SK-N-SH treated with all-trans-retinoic acid at 6 μM for 48 hours (cell line): ENCODE data around the gene TUT4.

Experiments used
- ATAC-seq: fragments of 200-7000 bp; cut with Tn5 transposase; 3 replicates; pipeline ENCODE4 v1.9.1; 2020; ENCODE audit warnings: mild to moderate bottlenecking, moderate library complexity
- ARNTL ChIP-seq: fragments of 450-650 bp; formaldehyde crosslinking; IDR thresholded peaks from 2 replicates; pipeline ENCODE4 v1.5.0; 2020; ENCODE audit warnings: low read depth, mild to moderate bottlenecking, moderate library complexity, borderline replicate concordance
- BACH2 ChIP-seq: fragments of 250-450 bp; sonication (Bioruptor Pico); IDR thresholded peaks from 2 replicates; pipeline ENCODE4 v1.9.0; 2021; ENCODE audit warnings: mild to moderate bottlenecking, borderline replicate concordance
- CSDC2 ChIP-seq: fragments of 250-450 bp; sonication (Bioruptor Pico); IDR thresholded peaks from 2 replicates; pipeline ENCODE4 v1.5.0; 2020; ENCODE audit warnings: mild to moderate bottlenecking, moderate library complexity
- ESRRG ChIP-seq: fragments of 250-450 bp; sonication (Bioruptor Pico); IDR thresholded peaks from 2 replicates; pipeline ENCODE4 v1.6.1; 2021; ENCODE audit warnings: mild to moderate bottlenecking
- GLIS3 ChIP-seq: fragments of 250-450 bp; sonication (Bioruptor Pico); IDR thresholded peaks from 2 replicates; pipeline ENCODE4 v1.5.0; 2020; ENCODE audit warnings: mild to moderate bottlenecking, moderate library complexity
- ISL1 ChIP-seq: fragments of 250-450 bp; sonication (Bioruptor Pico); IDR thresholded peaks from 2 replicates; pipeline ENCODE4 v2.1.2; 2022; ENCODE audit warnings: mild to moderate bottlenecking, moderate library complexity
- OSR1 ChIP-seq: fragments of 250-450 bp; sonication (Bioruptor Pico); IDR thresholded peaks from 2 replicates; pipeline ENCODE4 v1.8.0; 2022; ENCODE audit warnings: moderate library complexity, mild to moderate bottlenecking, inconsistent platforms
- PPARA ChIP-seq: fragments of 250-450 bp; sonication (Bioruptor Pico); IDR thresholded peaks from 2 replicates; pipeline ENCODE4 v1.5.0; 2020; ENCODE audit warnings: mild to moderate bottlenecking, borderline replicate concordance
- RARB ChIP-seq: fragments of 250-450 bp; sonication (Bioruptor Pico); IDR thresholded peaks from 2 replicates; pipeline ENCODE4 v1.8.0; 2021; ENCODE audit warnings: mild to moderate bottlenecking, moderate library complexity
- SNAI2 ChIP-seq: fragments of 250-450 bp; sonication (Bioruptor Pico); IDR thresholded peaks from 2 replicates; pipeline ENCODE4 v1.5.0; 2020; ENCODE audit warnings: mild to moderate bottlenecking, moderate library complexity
- TCF4 ChIP-seq: fragments of 250-450 bp; sonication (Bioruptor Pico); IDR thresholded peaks from 2 replicates; pipeline ENCODE4 v1.8.0; 2021; ENCODE audit warnings: mild to moderate bottlenecking, moderate library complexity, borderline replicate concordance
- ZC3H10 ChIP-seq: fragments of 250-450 bp; sonication (Bioruptor Pico); IDR thresholded peaks from 2 replicates; pipeline ENCODE4 v1.5.1; 2021; ENCODE audit warnings: mild to moderate bottlenecking, moderate library complexity
- ZFP3 ChIP-seq: fragments of 250-450 bp; sonication (Bioruptor Pico); IDR thresholded peaks from 2 replicates; pipeline ENCODE4 v1.5.0; 2020; ENCODE audit warnings: mild to moderate bottlenecking, moderate library complexity
- ZFP30 ChIP-seq: fragments of 450-650 bp; formaldehyde crosslinking; IDR thresholded peaks from 2 replicates; pipeline ENCODE4 v1.5.0; 2022; ENCODE audit warnings: mild to moderate bottlenecking, moderate library complexity
- ZNF565 ChIP-seq: fragments of 450-650 bp; formaldehyde crosslinking; conservative IDR thresholded peaks from 2 replicates; pipeline ENCODE4 v1.5.0; 2020; ENCODE audit warnings: low read depth, mild to moderate bottlenecking, moderate library complexity
- ZNF70 ChIP-seq: fragments of 450-650 bp; formaldehyde crosslinking; IDR thresholded peaks from 2 replicates; pipeline ENCODE4 v1.5.0; 2020; ENCODE audit warnings: mild to moderate bottlenecking, moderate library complexity
- ZNF8 ChIP-seq: fragments of 450-650 bp; formaldehyde crosslinking; IDR thresholded peaks from 2 replicates; pipeline ENCODE4 v1.5.0; 2020; ENCODE audit warnings: mild to moderate bottlenecking, moderate library complexity
- TF ChIP-seq, protein P1 (sequence below): fragments of 250-450 bp; sonication (Bioruptor Pico); IDR thresholded peaks from 2 replicates; pipeline ENCODE4 v1.5.1; 2020; ENCODE audit warnings: low read depth, mild to moderate bottlenecking, moderate library complexity
- TF ChIP-seq, protein P2 (sequence below): fragments of 250-450 bp; sonication (Bioruptor Pico); IDR thresholded peaks from 2 replicates; pipeline ENCODE4 v1.5.0; 2020; ENCODE audit warnings: mild to moderate bottlenecking, moderate library complexity
- TF ChIP-seq, protein P3 (sequence below): fragments of 250-450 bp; sonication (Bioruptor Pico); IDR thresholded peaks from 2 replicates; pipeline ENCODE4 v1.8.0; 2021; ENCODE audit warnings: low read depth, mild to moderate bottlenecking, moderate library complexity, borderline replicate concordance
- TF ChIP-seq, protein P4 (sequence below): fragments of 250-450 bp; sonication (Bioruptor Pico); IDR thresholded peaks from 2 replicates; pipeline ENCODE4 v1.5.1; 2021; ENCODE audit warnings: mild to moderate bottlenecking, moderate library complexity

TUT4 gene

DNA sequence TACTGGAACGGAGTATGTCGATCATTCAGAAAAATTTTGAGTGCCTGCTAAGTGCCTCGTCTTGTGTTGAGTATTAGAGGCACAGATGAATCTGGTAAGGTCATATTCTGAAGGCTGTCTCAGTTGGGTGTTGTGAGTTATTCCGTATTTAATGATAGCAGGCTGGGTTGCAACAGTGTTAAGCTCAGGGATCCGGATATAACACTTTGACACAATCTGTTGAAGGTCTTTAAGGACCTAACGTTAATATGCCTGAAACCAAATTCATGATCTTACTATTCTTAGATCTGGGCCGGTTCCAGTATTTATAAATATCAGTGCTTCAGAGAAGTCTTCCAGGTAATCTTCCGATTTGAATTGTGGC, 147.9 kb downstream of the TUT4 start:
- no peak for TF ChIP-seq SNAI2 (CRISPR knock-in tag)
- TF ChIP-seq BACH2 = no peak
- no peak for ATAC-seq

DNA sequence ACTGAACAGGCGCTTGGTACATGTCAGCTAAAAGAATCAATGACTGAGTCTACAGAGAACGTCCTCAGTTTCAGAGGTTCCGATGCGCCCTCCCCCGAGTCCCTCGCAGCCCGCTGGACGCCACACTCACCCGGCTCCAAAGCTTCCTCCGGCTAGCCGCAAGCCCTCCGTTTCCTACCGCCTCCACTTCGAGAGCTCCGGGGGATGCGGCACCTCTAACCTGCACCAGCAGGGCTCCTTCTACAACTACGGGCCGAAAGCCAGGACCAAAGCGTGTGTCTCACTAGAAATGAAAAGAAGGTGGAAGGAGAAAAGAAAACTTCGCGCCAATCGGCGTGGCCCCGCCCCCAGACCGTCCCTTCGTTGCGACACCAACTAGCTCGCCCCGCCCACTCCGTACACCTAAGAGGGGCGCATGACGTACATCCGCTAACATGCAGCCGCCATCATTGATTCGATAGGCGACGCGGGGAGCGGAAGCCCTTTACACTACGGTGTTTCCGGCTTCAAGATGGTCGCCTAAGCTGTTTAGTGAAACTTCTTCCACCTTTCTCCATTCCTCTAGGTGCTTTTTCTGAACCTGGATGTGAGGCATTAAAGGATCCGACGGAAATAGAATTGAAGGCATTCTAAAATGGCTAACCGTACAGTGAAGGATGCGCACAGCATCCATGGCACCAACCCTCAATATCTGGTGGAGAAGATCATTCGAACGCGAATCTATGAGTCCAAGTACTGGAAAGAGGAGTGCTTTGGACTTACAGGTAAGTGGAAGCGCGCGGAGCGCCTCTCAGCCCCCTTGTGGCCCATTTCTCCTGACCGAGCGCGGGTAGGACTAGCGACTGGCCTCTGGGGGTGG, 148.5 kb downstream of the TUT4 start, which contains the start of the genes ORC1 and PRPF38A:
TSS of gene ORC1 (minus strand) at position 308 of the 859 bp plus-strand sequence. CDS start 2,200 bp downstream, outside the sequence.
TSS of gene PRPF38A (plus strand) at position 487 of the 859 bp plus-strand sequence. CDS start at position 635, 148 bp downstream.
- peak; percentile 95 for ATAC-seq
- TF ChIP-seq, protein P1, sequence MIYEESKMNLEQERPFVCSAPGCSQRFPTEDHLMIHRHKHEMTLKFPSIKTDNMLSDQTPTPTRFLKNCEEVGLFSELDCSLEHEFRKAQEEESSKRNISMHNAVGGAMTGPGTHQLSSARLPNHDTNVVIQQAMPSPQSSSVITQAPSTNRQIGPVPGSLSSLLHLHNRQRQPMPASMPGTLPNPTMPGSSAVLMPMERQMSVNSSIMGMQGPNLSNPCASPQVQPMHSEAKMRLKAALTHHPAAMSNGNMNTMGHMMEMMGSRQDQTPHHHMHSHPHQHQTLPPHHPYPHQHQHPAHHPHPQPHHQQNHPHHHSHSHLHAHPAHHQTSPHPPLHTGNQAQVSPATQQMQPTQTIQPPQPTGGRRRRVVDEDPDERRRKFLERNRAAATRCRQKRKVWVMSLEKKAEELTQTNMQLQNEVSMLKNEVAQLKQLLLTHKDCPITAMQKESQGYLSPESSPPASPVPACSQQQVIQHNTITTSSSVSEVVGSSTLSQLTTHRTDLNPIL = no peak
- TF ChIP-seq, protein P2, sequence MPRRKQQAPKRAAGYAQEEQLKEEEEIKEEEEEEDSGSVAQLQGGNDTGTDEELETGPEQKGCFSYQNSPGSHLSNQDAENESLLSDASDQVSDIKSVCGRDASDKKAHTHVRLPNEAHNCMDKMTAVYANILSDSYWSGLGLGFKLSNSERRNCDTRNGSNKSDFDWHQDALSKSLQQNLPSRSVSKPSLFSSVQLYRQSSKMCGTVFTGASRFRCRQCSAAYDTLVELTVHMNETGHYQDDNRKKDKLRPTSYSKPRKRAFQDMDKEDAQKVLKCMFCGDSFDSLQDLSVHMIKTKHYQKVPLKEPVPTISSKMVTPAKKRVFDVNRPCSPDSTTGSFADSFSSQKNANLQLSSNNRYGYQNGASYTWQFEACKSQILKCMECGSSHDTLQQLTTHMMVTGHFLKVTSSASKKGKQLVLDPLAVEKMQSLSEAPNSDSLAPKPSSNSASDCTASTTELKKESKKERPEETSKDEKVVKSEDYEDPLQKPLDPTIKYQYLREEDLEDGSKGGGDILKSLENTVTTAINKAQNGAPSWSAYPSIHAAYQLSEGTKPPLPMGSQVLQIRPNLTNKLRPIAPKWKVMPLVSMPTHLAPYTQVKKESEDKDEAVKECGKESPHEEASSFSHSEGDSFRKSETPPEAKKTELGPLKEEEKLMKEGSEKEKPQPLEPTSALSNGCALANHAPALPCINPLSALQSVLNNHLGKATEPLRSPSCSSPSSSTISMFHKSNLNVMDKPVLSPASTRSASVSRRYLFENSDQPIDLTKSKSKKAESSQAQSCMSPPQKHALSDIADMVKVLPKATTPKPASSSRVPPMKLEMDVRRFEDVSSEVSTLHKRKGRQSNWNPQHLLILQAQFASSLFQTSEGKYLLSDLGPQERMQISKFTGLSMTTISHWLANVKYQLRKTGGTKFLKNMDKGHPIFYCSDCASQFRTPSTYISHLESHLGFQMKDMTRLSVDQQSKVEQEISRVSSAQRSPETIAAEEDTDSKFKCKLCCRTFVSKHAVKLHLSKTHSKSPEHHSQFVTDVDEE = no peak
- TF ChIP-seq OSR1 (CRISPR knock-in tag) (no peak), ZNF70 (CRISPR knock-in tag) (no peak), ZFP3 (CRISPR knock-in tag) (no peak)
- TF ChIP-seq, protein P3, sequence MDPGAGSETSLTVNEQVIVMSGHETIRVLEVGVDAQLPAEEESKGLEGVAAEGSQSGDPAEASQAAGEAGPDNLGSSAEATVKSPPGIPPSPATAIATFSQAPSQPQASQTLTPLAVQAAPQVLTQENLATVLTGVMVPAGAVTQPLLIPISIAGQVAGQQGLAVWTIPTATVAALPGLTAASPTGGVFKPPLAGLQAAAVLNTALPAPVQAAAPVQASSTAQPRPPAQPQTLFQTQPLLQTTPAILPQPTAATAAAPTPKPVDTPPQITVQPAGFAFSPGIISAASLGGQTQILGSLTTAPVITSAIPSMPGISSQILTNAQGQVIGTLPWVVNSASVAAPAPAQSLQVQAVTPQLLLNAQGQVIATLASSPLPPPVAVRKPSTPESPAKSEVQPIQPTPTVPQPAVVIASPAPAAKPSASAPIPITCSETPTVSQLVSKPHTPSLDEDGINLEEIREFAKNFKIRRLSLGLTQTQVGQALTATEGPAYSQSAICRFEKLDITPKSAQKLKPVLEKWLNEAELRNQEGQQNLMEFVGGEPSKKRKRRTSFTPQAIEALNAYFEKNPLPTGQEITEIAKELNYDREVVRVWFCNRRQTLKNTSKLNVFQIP (CRISPR knock-in tag) = no peak

DNA sequence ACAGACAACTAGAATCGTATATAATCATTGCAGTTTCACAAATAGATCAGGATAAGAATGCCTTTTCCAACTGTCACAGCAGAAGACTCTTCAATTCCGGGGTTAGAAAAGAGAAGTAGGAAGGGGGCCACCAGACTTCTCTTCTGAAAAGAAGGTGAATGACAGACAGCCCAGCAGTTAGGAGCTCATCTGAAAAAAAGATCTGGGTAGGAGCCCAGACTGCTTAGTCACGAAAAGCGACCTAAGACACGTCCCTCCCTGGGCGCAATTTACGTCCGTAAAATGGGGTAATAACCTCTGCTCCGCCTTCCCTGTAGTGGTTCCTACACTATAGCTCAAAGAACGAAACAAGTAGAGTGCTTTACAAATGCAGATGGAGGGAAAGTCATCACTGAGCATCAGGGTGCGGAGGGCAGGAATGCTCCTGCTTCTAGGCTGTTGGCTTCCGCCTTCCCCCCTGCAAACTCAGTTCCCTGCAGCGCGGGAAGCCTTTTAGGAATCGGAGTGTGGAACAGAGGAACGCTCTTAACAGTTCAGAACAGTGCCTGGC, 149.3 kb downstream of the TUT4 start:
- TF ChIP-seq, protein P1 = no peak
- TF ChIP-seq ZC3H10 (CRISPR knock-in tag) (no peak), ZFP30 (CRISPR knock-in tag) (no peak), PPARA (no peak), CSDC2 (CRISPR knock-in tag) (no peak), RARB (CRISPR knock-in tag) (no peak), ZNF8 (CRISPR knock-in tag) (no peak), ARNTL (CRISPR knock-in tag) (no peak), ISL1 (CRISPR knock-in tag) (no peak), ZFP3 (CRISPR knock-in tag) (no peak), BACH2 (no peak), ESRRG (CRISPR knock-in tag) (no peak), ZNF565 (CRISPR knock-in tag) (no peak), TCF4 (CRISPR knock-in tag) (no peak), GLIS3 (CRISPR knock-in tag) (no peak)
- TF ChIP-seq, protein P3 (CRISPR knock-in tag) = no peak
- TF ChIP-seq, protein P4, sequence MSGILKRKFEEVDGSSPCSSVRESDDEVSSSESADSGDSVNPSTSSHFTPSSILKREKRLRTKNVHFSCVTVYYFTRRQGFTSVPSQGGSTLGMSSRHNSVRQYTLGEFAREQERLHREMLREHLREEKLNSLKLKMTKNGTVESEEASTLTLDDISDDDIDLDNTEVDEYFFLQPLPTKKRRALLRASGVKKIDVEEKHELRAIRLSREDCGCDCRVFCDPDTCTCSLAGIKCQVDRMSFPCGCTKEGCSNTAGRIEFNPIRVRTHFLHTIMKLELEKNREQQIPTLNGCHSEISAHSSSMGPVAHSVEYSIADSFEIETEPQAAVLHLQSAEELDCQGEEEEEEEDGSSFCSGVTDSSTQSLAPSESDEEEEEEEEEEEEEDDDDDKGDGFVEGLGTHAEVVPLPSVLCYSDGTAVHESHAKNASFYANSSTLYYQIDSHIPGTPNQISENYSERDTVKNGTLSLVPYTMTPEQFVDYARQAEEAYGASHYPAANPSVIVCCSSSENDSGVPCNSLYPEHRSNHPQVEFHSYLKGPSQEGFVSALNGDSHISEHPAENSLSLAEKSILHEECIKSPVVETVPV (CRISPR knock-in tag) = no peak
- TF ChIP-seq, all 23 proteins: peak for 0
- peak; percentile 68 for ATAC-seq
